PC-9 (cell line): ENCODE data around the gene PDE4B. TPM values are rescaled to one million over a fixed set of nuclear protein-coding genes. Genes with fewer than 3 reads are reported as not detected.

Source experiments
- BruUV-seq: library from RNA; stranded (reverse); fragments of 400-500 nt; replicated peaks from 2 replicates; lab custom pipeline; 2021; lab: Mats Ljungman, UMichigan
- CTCF ChIA-PET: fragments of 300-600 bp; sonication (Branson Sonifier 250); formaldehyde crosslinking; loops from one replicate; lab custom pipeline; 2022; ENCODE audit warnings: antibody characterized with exemption; lab: Charles Lee
- POLR2A ChIA-PET: fragments of 300-600 bp; sonication (Branson Sonifier 250); formaldehyde crosslinking; loops from one replicate; lab custom pipeline; 2022; ENCODE audit warnings: antibody characterized with exemption; ENCODE audit not compliant: unreplicated experiment; lab: Charles Lee
- DNase-seq, 2 experiments: peaks; one replicate each; pipeline versions ENCODE4 v3.0.0 to v3.0.0-alpha.2; 2015 to 2022; ENCODE audit warnings: mixed read lengths in 1 of 2
- H2AFZ ChIP-seq: fragments of 200-600 bp; sonication (generic); 2 replicates; pipeline ENCODE4 v1.8.1; 2017; ENCODE audit warnings: antibody characterized with exemption
- H3F3A ChIP-seq: fragments of 200-600 bp; sonication (generic); 2 replicates; pipeline ENCODE4 v1.8.1; 2017; ENCODE audit warnings: antibody characterized with exemption, mild to moderate bottlenecking, low read depth; ENCODE audit not compliant: insufficient read depth
- H3K27ac ChIP-seq: fragments of 200-600 bp; sonication (generic); 2 replicates; pipeline ENCODE4 v1.6.1; 2016; ENCODE audit warnings: mixed run types
- H3K27me3 ChIP-seq: fragments of 200-600 bp; sonication (generic); 2 replicates; pipeline ENCODE4 v1.6.1; 2016; ENCODE audit warnings: low read depth, mixed run types; ENCODE audit not compliant: insufficient read depth
- H3K36me3 ChIP-seq: fragments of 200-600 bp; sonication (generic); 2 replicates; pipeline ENCODE4 v1.6.1; 2016; ENCODE audit warnings: low read depth, mixed run types
- H3K4me1 ChIP-seq: fragments of 200-600 bp; sonication (generic); replicated peaks from 2 replicates; pipeline ENCODE4 v1.6.1; 2016; ENCODE audit warnings: mixed run types; ENCODE audit not compliant: insufficient read depth
- H3K4me2 ChIP-seq: fragments of 200-600 bp; sonication (generic); 2 replicates; pipeline ENCODE4 v1.6.1; 2017; ENCODE audit warnings: mixed run types
- H3K4me3 ChIP-seq: fragments of 200-600 bp; sonication (generic); 2 replicates; pipeline ENCODE4 v1.6.1; 2016; ENCODE audit warnings: mixed run types
- H3K79me2 ChIP-seq: fragments of 200-600 bp; sonication (generic); 2 replicates; pipeline ENCODE4 v1.6.1; 2017; ENCODE audit warnings: low read depth, mixed run types
- H3K9me2 ChIP-seq: fragments of 200-600 bp; sonication (generic); 2 replicates; pipeline ENCODE4 v1.8.1; 2017; ENCODE audit warnings: mild to moderate bottlenecking; ENCODE audit not compliant: insufficient read depth
- H3K9me3 ChIP-seq: fragments of 200-600 bp; sonication (generic); 2 replicates; pipeline ENCODE4 v1.8.1; 2016; ENCODE audit warnings: low read depth; ENCODE audit not compliant: insufficient read depth
- H4K20me1 ChIP-seq: fragments of 200-600 bp; sonication (generic); 2 replicates; pipeline ENCODE4 v1.8.1; 2017; ENCODE audit not compliant: insufficient read depth
- EZH2 ChIP-seq: fragments of 200-600 bp; sonication (generic); IDR thresholded peaks from 2 replicates; pipeline ENCODE4 v1.8.0; 2017; ENCODE audit warnings: antibody characterized with exemption, low read depth
- intact Hi-C: fragments of 100-400 bp; cut with micrococcal nuclease; formaldehyde crosslinking; loops from one replicate; pipeline ENCODE4 v1.10.0; 2022; ENCODE audit not compliant: unreplicated experiment
- total RNA-seq: library from RNA; stranded (reverse); gene quantifications from 2 replicates; pipeline ENCODE4 v1.2.3, GENCODE V29; 2021
- TF ChIP-seq, protein P1 (sequence below): fragments of 200-600 bp; sonication (generic); conservative IDR thresholded peaks from 2 replicates; pipeline ENCODE4 v1.6.1; 2017; ENCODE audit warnings: mixed run types, antibody characterized with exemption, mild to moderate bottlenecking, moderate library complexity

The PDE4B gene
- total RNA-seq, 1 experiment from 2014 or later, result 1.3 TPM

DNA sequence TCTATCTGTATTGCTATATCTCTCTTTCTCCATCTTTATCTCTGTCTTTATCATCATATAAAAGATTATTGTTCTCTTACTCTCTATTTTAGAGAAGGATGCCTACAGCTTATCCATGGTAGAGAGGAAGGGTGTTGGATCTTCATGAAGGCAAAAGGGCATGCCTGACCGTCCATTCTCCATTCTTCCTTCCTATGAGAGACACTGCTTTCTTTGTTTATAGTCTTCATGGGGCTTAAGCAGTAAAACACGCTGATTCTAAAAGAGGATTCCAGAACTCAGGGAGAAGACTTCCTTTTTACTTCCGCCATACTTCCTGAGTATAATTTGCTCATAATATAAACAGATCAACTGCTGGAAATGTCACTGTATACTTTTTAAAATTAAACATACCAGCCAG, 44.0 kb downstream of the PDE4B start:
- no peak overlapping the region for H3K4me3 ChIP-seq
- ChIA-PET POLR2A (no interaction called here), CTCF (no interaction called here)
- BruUV-seq, result no TSS peak
- no peak overlapping the region for H3K4me2 ChIP-seq
- H3K27ac ChIP-seq, result no peak overlapping the region
- H3F3A ChIP-seq, result no peaks in the 10 kb centered on the region
- H3K36me3 ChIP-seq, result no peaks in the 10 kb centered on the region
- H4K20me1 ChIP-seq, result no peaks in the 10 kb centered on the region
- intact Hi-C loops, result no loop called here
- no peak for TF ChIP-seq EZH2
- TF ChIP-seq, protein P1, sequence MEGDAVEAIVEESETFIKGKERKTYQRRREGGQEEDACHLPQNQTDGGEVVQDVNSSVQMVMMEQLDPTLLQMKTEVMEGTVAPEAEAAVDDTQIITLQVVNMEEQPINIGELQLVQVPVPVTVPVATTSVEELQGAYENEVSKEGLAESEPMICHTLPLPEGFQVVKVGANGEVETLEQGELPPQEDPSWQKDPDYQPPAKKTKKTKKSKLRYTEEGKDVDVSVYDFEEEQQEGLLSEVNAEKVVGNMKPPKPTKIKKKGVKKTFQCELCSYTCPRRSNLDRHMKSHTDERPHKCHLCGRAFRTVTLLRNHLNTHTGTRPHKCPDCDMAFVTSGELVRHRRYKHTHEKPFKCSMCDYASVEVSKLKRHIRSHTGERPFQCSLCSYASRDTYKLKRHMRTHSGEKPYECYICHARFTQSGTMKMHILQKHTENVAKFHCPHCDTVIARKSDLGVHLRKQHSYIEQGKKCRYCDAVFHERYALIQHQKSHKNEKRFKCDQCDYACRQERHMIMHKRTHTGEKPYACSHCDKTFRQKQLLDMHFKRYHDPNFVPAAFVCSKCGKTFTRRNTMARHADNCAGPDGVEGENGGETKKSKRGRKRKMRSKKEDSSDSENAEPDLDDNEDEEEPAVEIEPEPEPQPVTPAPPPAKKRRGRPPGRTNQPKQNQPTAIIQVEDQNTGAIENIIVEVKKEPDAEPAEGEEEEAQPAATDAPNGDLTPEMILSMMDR, result no peak
- H3K9me2 ChIP-seq, result no peaks in the 10 kb centered on the region
- no peaks in the 10 kb centered on the region for H3K27me3 ChIP-seq
- no peaks in the 10 kb centered on the region for H3K9me3 ChIP-seq
- no peaks in the 10 kb centered on the region for H3K4me1 ChIP-seq
- H3K79me2 ChIP-seq, result no peaks in the 10 kb centered on the region
- no peak for DNase-seq
- no peak overlapping the region for H2AFZ ChIP-seq

DNA sequence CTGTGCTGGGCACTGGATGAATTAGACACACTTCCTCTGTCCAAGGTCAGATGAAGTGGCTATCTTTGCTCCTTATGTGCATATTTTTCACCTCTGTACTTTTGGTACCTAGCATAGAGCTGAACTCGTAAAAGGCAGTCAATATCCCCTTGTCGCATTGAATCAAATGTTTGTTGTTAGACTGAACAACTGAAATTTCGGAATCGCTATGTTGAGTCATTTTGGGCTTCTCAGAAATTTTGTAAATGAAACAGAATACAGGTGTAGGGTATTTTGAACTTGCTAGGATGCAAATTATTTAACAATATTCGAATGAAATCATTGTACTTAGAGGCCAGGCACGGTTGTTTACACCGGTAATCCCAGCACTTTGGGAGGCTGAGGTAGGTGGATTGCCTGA, 48.0 kb downstream of the PDE4B start:
- H2AFZ ChIP-seq, result no peak overlapping the region; the same call in 1 of the 2 replicates
- TF ChIP-seq EZH2, result no peak
- TF ChIP-seq, protein P1, result no peak
- no peaks in the 10 kb centered on the region for H4K20me1 ChIP-seq
- POLR2A ChIA-PET, result no interaction called here
- intact Hi-C loops, result no loop called here
- H3K36me3 ChIP-seq, result no peaks in the 10 kb centered on the region
- H3K9me2 ChIP-seq, result no peaks in the 10 kb centered on the region
- H3K9me3 ChIP-seq, result no peaks in the 10 kb centered on the region
- no peak overlapping the region for H3K4me2 ChIP-seq
- H3K4me3 ChIP-seq, result no peak overlapping the region
- no peak for DNase-seq
- BruUV-seq, result no TSS peak
- no peaks in the 10 kb centered on the region for H3K4me1 ChIP-seq
- CTCF ChIA-PET, result no interaction called here
- H3K27ac ChIP-seq, result no peak overlapping the region
- H3K27me3 ChIP-seq, result no peaks in the 10 kb centered on the region
- H3K79me2 ChIP-seq, result no peaks in the 10 kb centered on the region
- no peaks in the 10 kb centered on the region for H3F3A ChIP-seq

DNA sequence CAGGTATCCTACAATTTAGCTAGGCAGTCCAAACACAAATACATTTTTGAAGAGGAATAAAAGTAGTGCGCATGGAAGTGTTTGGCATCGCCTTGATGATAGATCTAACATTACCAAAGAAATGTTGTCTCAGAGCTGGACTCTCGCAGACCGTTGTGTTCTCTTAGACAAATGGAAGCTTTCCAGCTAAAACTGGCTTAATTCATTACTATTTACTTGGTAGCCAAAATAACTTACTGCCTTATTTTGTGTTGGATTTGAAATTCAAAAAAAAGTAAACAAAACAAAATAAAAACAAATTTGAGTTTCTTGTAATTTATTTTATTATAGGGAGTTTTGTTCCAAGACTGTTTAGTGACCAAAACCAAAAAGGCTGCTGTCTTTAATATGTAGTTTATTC, 51.6 kb downstream of the PDE4B start:
- no TSS peak for BruUV-seq
- H4K20me1 ChIP-seq, result no peaks in the 10 kb centered on the region

More for the DNA sequence above, 51.6 kb downstream of the PDE4B start:
- Histone ChIP-seq H3K79me2 (no peaks in the 10 kb centered on the region), H3K36me3 (no peaks in the 10 kb centered on the region), H3F3A (no peaks in the 10 kb centered on the region), H3K4me3 (no peak overlapping the region), H2AFZ (no peak overlapping the region), H3K9me3 (no peaks in the 10 kb centered on the region), H3K4me1 (no peaks in the 10 kb centered on the region), H3K4me2 (no peak overlapping the region), H3K27ac (no peak overlapping the region), H3K27me3 (no peaks in the 10 kb centered on the region), H3K9me2 (no peaks in the 10 kb centered on the region)
- intact Hi-C loops, result no loop called here
- DNase-seq, result no peak
- ChIA-PET POLR2A (no interaction called here), CTCF (interaction anchor here (0.6 kb wide), 1 partner anchor 746 kb away, joined by 6 read pairs; no protein-coding TSS in a partner anchor)
- TF ChIP-seq, protein P1, result no peak
- TF ChIP-seq EZH2, result no peak
